ENCODE measurements around the gene SLC35A4. TPM values are rescaled to one million over a fixed set of nuclear protein-coding genes. Genes with fewer than 3 reads are reported as not detected.

SLC35A4 gene
- total and polyA plus RNA-seq, 7 experiments from 2014 or later, result 40.4 to 142 (median 52.7) TPM

GRCh38 chr5:140560227-140560626 lies 4.4 kb upstream of the SLC35A4 start:
- Mint-ChIP-seq H3K27me3 (no peaks in the 10 kb centered on the region), H3K4me1 (peaks cover 28 to 64% (median 51%) of the 10 kb centered on the region in 7 donors), H3K36me3 (peaks cover 0 to 26% (median 0%) of the 10 kb centered on the region in 5 donors), H3K4me3 (no peak overlapping the region), H3K9me3 (no peaks in the 10 kb centered on the region), H3K27ac (peak overlapping the region in 1 of 9 donors; percentile 51)
- POLR2A ChIA-PET, result interaction anchor here (1.1 to 16.3 kb wide), 2 partner anchors 11 to 88 kb away, joined by 6 to 248 read pairs; partner anchors contain the start of genes EIF4EBP3, IK and NDUFA2
- intact Hi-C loops (cut with micrococcal nuclease), result loop anchor here (5.0 to 10.0 kb wide), 4 partner anchors 453 to 1363 kb away; partner anchors contain the start of genes DIAPH1 (in 2 of the 2), HDAC3 (in 1 of the 2), RELL2 (in 1 of the 2) and SIL1 (in 1 of the 2)
- no peaks in the 10 kb centered on the region for H3K9me3 ChIP-seq (ENCODE audit: control insufficient read depth in 2 of 3, low read length in 3 of 3)
- CTCF ChIA-PET, result no interaction called here
- peaks cover 26 to 28% of the 10 kb centered on the region in 2 donors for H3K4me1 ChIP-seq (ENCODE audit: control insufficient read depth in 2 of 2, insufficient read depth in 2 of 2, low read length in 2 of 2)
- peaks cover 0 to 16% (median 0%) of the 10 kb centered on the region in 3 experiments for H3K36me3 ChIP-seq (ENCODE audit: control insufficient read depth in 2 of 3, insufficient read depth in 3 of 3, low read length in 3 of 3)
- no peak overlapping the region for H3K27ac ChIP-seq (ENCODE audit: low read depth, low read length)
- DNase-seq (no peak), ATAC-seq (no peak)
- no peaks in the 10 kb centered on the region for H3K27me3 ChIP-seq (ENCODE audit: control insufficient read depth in 2 of 2, insufficient read depth in 2 of 2, low read length in 2 of 2)
- H3K4me3 ChIP-seq (ENCODE audit: low read length), result no peak overlapping the region

GRCh38 chr5:140561753-140562523 lies 2.7 kb upstream of the SLC35A4 start:
- Histone ChIP-seq H3K9me3 (ENCODE audit: control insufficient read depth in 2 of 3, low read length in 3 of 3) (no peaks in the 10 kb centered on the region), H3K27me3 (ENCODE audit: control insufficient read depth in 2 of 2, insufficient read depth in 2 of 2, low read length in 2 of 2) (no peaks in the 10 kb centered on the region), H3K4me1 (ENCODE audit: control insufficient read depth in 2 of 2, insufficient read depth in 2 of 2, low read length in 2 of 2) (peaks cover 19 to 21% of the 10 kb centered on the region in 2 donors), H3K36me3 (ENCODE audit: control insufficient read depth in 2 of 3, insufficient read depth in 3 of 3, low read length in 3 of 3) (peaks cover 0 to 25% (median 0%) of the 10 kb centered on the region in 3 experiments), H3K4me3 (ENCODE audit: low read length) (no peak overlapping the region), H3K27ac (ENCODE audit: low read depth, low read length) (no peak overlapping the region)
- Mint-ChIP-seq H3K27ac (peak overlapping the region in 5 of 9 donors; percentile 12 to 99 (median 58)), H3K27me3 (no peaks in the 10 kb centered on the region), H3K4me1 (peaks cover 24 to 64% (median 50%) of the 10 kb centered on the region in 7 donors), H3K36me3 (peaks cover 0 to 21% (median 5%) of the 10 kb centered on the region in 5 donors), H3K9me3 (no peaks in the 10 kb centered on the region), H3K4me3 (peak overlapping the region in 1 of 10 donors; percentile 96)
- intact Hi-C loops (cut with micrococcal nuclease), result loop anchor here (5.0 to 10.0 kb wide), 4 partner anchors 455 to 1365 kb away; partner anchors contain the start of genes DIAPH1 (in 2 of the 2), HDAC3 (in 1 of the 2), RELL2 (in 1 of the 2) and SIL1 (in 1 of the 2)
- ChIA-PET POLR2A (interaction anchor here (1.2 to 16.3 kb wide), 3 partner anchors 9 to 86 kb away, joined by 5 to 248 read pairs (median 6); partner anchors contain the start of genes EIF4EBP3, IK and NDUFA2), CTCF (no interaction called here)
- ATAC-seq (no peak), DNase-seq (no peak)

DNA sequence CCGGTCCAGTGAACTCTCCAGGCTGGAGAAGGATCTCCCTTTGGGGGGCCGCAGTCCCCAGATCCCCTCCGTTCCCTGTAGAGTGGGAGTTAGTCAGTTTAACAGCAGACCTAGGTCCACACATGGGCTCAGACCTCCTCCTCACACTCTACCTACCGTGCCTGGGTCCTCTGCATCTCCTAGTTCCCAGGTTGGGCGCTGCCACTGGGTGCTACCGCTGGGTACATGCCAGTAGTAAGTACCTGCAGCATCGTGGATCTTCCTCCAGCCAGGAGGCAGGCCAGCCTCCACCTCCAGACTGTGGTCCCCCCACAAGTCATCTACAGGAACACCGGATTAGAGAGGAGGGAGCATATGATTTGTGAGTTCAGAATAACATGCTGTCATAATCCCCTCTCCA lies 1.0 kb upstream of the SLC35A4 start:
- peak overlapping the region; percentile 94 for H3K27ac ChIP-seq (ENCODE audit: low read depth, low read length)
- ChIA-PET CTCF (interaction anchor here (1.2 to 1.3 kb wide), 2 partner anchors 9 to 16 kb away, joined by 3 to 4 read pairs; partner anchors contain the start of gene EIF4EBP3), POLR2A (interaction anchor here (1.0 to 16.3 kb wide), 8 partner anchors 14 to 162 kb away, joined by 3 to 248 read pairs (median 13); partner anchors contain the start of genes ANKHD1, EIF4EBP3, HARS1 and HARS2)
- H3K27me3 ChIP-seq (ENCODE audit: control insufficient read depth in 2 of 2, insufficient read depth in 2 of 2, low read length in 2 of 2), result no peaks in the 10 kb centered on the region
- H3K27me3 Mint-ChIP-seq, result no peaks in the 10 kb centered on the region
- peaks cover 20 to 67% (median 54%) of the 10 kb centered on the region in 7 donors for H3K4me1 Mint-ChIP-seq
- intact Hi-C loops (cut with micrococcal nuclease), result loop anchor here (5.0 to 10.0 kb wide), 4 partner anchors 456 to 1366 kb away; partner anchors contain the start of genes DIAPH1 (in 2 of the 2), HDAC3 (in 1 of the 2), RELL2 (in 1 of the 2) and SIL1 (in 1 of the 2)
- peak overlapping the region; percentile 92 to 99 (median 96) for H3K27ac Mint-ChIP-seq
- peaks cover 3 to 24% (median 10%) of the 10 kb centered on the region in 5 donors for H3K36me3 Mint-ChIP-seq
- ATAC-seq (no peak), DNase-seq (peak in 1 of 9 donors; percentile 22)
- H3K4me1 ChIP-seq (ENCODE audit: control insufficient read depth in 2 of 2, insufficient read depth in 2 of 2, low read length in 2 of 2), result peaks cover 19 to 21% of the 10 kb centered on the region in 2 donors
- no peaks in the 10 kb centered on the region for H3K9me3 Mint-ChIP-seq
- peaks cover 0 to 41% (median 0%) of the 10 kb centered on the region in 3 experiments for H3K36me3 ChIP-seq (ENCODE audit: control insufficient read depth in 2 of 3, insufficient read depth in 3 of 3, low read length in 3 of 3)
- H3K4me3 ChIP-seq (ENCODE audit: low read length), result peak overlapping the region; percentile 91
- no peaks in the 10 kb centered on the region for H3K9me3 ChIP-seq (ENCODE audit: control insufficient read depth in 2 of 3, low read length in 3 of 3)
- H3K4me3 Mint-ChIP-seq, result peak overlapping the region; percentile 91 to 96 (median 94)

GRCh38 chr5:140565024-140565779 lies 574 bp downstream of the SLC35A4 start:
- H3K36me3 Mint-ChIP-seq, result peaks cover 3 to 28% (median 11%) of the 10 kb centered on the region in 5 donors
- peak overlapping the region; percentile 91 for H3K4me3 ChIP-seq (ENCODE audit: low read length)
- intact Hi-C loops (cut with micrococcal nuclease), result loop anchor here (2.0 to 10.0 kb wide), 3 partner anchors 262 to 1160 kb away; partner anchors contain the start of genes DIAPH1 (in 2 of the 2), PFDN1 (in 2 of the 2) and SPATA24 (in 1 of the 2)
- no peaks in the 10 kb centered on the region for H3K27me3 ChIP-seq (ENCODE audit: control insufficient read depth in 2 of 2, insufficient read depth in 2 of 2, low read length in 2 of 2)
- peaks cover 0 to 41% (median 0%) of the 10 kb centered on the region in 3 experiments for H3K36me3 ChIP-seq (ENCODE audit: control insufficient read depth in 2 of 3, insufficient read depth in 3 of 3, low read length in 3 of 3)
- DNase-seq, result no peak
- H3K9me3 Mint-ChIP-seq, result no peaks in the 10 kb centered on the region
- no peaks in the 10 kb centered on the region for H3K27me3 Mint-ChIP-seq
- no peaks in the 10 kb centered on the region for H3K9me3 ChIP-seq (ENCODE audit: control insufficient read depth in 2 of 3, low read length in 3 of 3)
- peak overlapping the region; percentile 91 to 96 (median 94) for H3K4me3 Mint-ChIP-seq
- H3K4me1 Mint-ChIP-seq, result peaks cover 30 to 83% (median 68%) of the 10 kb centered on the region in 7 donors
- no peak for ATAC-seq
- H3K27ac ChIP-seq (ENCODE audit: low read depth, low read length), result peak overlapping the region; percentile 94
- peak overlapping the region; percentile 92 to 99 (median 96) for H3K27ac Mint-ChIP-seq
- ChIA-PET POLR2A (interaction anchor here (0.6 to 16.3 kb wide), 11 partner anchors 9 to 1598 kb away, joined by 3 to 248 read pairs (median 7); partner anchors contain the start of genes ANKHD1, CD14, EIF4EBP3 and IK), CTCF (interaction anchor here (0.5 kb wide), 1 partner anchor 54 kb away, joined by 6 read pairs; no protein-coding TSS in a partner anchor)
- peaks cover 28 to 30% of the 10 kb centered on the region in 2 donors for H3K4me1 ChIP-seq (ENCODE audit: control insufficient read depth in 2 of 2, insufficient read depth in 2 of 2, low read length in 2 of 2)

DNA sequence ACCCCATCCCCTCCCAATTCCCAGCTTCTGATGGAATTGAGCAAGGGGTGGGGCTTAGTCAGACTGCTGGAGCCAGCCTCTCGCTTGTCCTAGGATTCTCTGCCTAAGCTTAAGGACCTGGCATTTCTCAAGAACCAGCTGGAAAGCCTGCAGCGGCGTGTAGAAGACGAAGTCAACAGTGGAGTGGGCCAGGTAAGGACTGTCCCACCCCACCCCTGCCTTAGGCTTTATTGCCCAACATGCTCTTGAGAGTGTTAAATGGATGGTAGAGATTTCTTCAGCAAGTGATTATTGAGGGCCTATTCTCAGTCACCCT lies 1.1 kb downstream of the SLC35A4 start:
- Mint-ChIP-seq H3K36me3 (peaks cover 3 to 32% (median 12%) of the 10 kb centered on the region in 5 donors), H3K27ac (peak overlapping the region; percentile 92 to 99 (median 96)), H3K27me3 (no peaks in the 10 kb centered on the region), H3K4me3 (peak overlapping the region; percentile 91 to 96 (median 94)), H3K4me1 (peaks cover 33 to 86% (median 69%) of the 10 kb centered on the region in 7 donors), H3K9me3 (no peaks in the 10 kb centered on the region)
- Histone ChIP-seq H3K4me3 (ENCODE audit: low read length) (no peak overlapping the region), H3K27me3 (ENCODE audit: control insufficient read depth in 2 of 2, insufficient read depth in 2 of 2, low read length in 2 of 2) (no peaks in the 10 kb centered on the region), H3K4me1 (ENCODE audit: control insufficient read depth in 2 of 2, insufficient read depth in 2 of 2, low read length in 2 of 2) (peaks cover 28 to 30% of the 10 kb centered on the region in 2 donors), H3K27ac (ENCODE audit: low read depth, low read length) (peak overlapping the region; percentile 94), H3K36me3 (ENCODE audit: control insufficient read depth in 2 of 3, insufficient read depth in 3 of 3, low read length in 3 of 3) (peaks cover 0 to 35% (median 0%) of the 10 kb centered on the region in 3 experiments), H3K9me3 (ENCODE audit: control insufficient read depth in 2 of 3, low read length in 3 of 3) (no peaks in the 10 kb centered on the region)
- CTCF ChIA-PET, result interaction anchor here (0.5 to 1.1 kb wide), 2 partner anchors 19 to 54 kb away, joined by 3 to 6 read pairs; partner anchors contain the start of gene EIF4EBP3
- POLR2A ChIA-PET, result interaction anchor here (0.7 to 16.3 kb wide), 10 partner anchors 8 to 164 kb away, joined by 3 to 248 read pairs (median 6); partner anchors contain the start of genes ANKHD1, CD14, EIF4EBP3 and IK
- ATAC-seq (no peak), DNase-seq (no peak)
- intact Hi-C loops (cut with micrococcal nuclease), result loop anchor here (2.0 to 10.0 kb wide), 3 partner anchors 263 to 1161 kb away; partner anchors contain the start of genes DIAPH1 (in 2 of the 2), PFDN1 (in 2 of the 2) and SPATA24 (in 1 of the 2)
